GM12873 (cell line): ENCODE measurements around the gene PHLDB1.

Experiments
- TF ChIP-seq, protein P1 (sequence below): IDR thresholded peaks from 2 replicates; pipeline ENCODE4 v1.5.1; 2012; ENCODE audit warnings: low read depth, mild to moderate bottlenecking, moderate library complexity, low read length, control low read depth; ENCODE audit not compliant: insufficient read depth; ENCODE audit errors: missing control alignments

PHLDB1 gene

DNA sequence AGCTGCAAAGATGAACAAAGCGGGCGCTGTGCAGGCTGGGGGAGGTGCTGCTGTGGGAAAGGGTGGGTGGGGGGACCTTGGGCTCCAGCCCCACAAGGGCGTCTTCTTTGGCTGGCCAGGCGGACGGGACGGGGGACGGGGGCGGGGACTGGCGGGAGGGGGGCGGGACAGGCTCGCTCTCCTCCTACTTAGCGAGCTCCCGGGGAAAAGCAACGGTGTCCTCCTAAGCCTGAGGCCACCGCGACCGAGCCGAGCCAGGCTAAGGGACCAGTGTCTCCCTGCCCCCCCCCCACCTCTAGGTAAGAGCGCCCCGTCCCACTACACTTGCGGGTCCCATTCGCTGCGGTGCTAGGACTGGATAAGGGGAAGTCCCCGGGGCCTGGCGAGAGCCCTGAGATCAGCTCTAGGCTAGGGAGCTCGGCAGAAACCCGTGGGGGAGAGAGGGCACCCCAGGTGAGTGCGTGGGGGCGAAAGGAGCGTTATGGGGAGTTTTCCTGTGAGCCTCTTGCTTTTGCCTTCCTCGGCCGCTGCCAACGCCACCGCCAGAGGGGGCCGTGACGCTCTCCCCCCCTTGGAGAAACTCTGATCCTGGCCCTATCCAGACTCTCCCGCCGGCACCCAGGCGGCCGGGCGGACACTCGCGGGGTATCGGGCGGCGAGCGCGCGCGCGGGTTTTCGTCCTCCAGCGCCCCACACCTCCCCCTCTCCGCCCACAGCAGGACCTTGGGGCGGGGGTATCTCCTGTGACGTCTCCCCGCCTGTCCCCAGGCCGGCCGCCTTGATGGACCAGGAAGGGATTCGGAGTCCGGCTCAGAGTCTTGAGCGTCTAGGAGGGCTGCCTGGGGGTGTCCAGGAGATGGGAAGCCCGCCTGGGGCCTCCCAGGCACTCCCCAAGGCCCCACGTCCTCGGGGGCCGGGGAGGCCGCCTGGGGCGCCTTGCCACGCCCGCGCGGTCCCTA lies at the start of gene PHLDB1:
PHLDB1 (plus strand) TSS at position 215 of the 959 bp plus-strand sequence. CDS start 6,222 bp downstream, outside the sequence.
- TF ChIP-seq, protein P1, sequence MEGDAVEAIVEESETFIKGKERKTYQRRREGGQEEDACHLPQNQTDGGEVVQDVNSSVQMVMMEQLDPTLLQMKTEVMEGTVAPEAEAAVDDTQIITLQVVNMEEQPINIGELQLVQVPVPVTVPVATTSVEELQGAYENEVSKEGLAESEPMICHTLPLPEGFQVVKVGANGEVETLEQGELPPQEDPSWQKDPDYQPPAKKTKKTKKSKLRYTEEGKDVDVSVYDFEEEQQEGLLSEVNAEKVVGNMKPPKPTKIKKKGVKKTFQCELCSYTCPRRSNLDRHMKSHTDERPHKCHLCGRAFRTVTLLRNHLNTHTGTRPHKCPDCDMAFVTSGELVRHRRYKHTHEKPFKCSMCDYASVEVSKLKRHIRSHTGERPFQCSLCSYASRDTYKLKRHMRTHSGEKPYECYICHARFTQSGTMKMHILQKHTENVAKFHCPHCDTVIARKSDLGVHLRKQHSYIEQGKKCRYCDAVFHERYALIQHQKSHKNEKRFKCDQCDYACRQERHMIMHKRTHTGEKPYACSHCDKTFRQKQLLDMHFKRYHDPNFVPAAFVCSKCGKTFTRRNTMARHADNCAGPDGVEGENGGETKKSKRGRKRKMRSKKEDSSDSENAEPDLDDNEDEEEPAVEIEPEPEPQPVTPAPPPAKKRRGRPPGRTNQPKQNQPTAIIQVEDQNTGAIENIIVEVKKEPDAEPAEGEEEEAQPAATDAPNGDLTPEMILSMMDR, result peak; percentile 43

DNA sequence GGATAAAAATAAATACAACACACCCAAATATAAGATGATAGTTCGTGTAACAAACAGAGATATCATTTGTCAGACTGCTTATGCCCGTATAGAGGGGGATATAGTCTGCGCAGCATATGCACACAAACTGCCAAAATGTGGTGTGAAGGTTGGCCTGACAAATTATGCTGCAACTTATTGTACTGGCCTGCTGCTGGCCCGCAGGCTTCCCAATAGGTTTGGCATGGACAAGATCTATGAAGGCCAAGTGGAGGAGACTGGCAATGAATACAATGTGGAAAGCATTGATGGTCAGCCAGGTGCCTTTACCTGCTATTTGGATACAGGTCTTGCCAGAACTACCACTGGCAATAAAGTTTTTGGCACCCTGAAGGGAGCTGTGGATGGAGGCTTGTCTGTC lies 46.6 kb upstream of the PHLDB1 start:
- TF ChIP-seq, protein P1, result no peak

DNA sequence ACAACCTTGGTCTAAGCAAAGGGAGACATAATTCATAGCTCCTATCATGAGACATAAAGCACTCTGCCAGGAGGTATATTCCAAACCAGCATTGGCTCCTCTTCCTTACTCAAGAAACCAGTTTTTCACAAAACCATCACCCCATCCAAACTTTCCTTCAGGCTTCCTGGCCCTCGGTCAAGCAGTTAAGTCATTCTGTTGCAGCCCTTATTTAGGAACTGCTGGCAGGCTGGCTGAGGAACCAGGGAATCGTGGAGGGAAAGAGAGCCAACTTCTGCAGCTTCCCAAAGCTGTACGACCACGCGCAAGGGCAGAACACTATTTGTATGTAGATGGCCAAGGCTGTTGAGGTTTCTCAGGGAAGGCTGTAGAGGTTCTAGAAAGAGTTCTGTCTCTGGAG lies 42.4 kb upstream of the PHLDB1 start:
- TF ChIP-seq, protein P1, result no peak

DNA sequence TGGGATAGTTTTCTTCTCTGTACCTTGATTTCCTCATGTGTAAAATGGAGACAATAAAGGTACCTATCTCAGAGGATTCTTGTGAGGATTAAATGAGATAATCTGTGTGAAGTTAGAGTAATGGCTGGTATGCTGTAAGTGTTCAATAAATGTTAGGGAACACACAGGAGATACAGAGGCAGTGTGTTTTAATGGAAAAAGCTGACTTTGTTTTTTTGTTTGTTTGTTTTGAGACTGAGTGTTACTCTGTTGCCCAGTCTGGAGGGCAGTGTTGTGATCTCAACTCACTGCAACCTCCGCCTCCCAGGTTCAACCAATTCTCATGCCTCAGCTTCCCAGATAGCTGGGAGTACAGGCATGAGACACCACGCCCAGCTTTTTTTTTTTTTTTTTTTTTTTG lies 37.7 kb upstream of the PHLDB1 start:
- TF ChIP-seq, protein P1, result no peak

DNA sequence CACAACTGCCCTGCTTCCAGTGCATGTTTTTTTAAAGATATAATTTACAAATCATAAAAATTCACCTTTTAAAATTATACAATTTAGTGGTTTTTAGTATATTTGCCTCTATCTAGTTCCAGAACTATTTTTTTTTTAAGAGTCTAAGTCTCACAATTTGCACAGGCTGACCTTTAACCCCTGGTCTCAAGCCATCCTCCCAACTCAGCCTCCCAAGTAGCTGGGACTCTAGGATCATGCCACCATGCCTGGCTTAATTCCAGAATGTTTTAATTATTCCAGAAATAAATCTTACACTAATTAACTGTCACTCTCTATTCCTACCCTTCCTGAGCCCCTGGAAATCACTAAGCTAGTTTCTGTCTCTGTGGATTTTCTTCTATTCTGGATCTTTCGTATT lies 36.6 kb upstream of the PHLDB1 start:
- TF ChIP-seq, protein P1, result no peak

DNA sequence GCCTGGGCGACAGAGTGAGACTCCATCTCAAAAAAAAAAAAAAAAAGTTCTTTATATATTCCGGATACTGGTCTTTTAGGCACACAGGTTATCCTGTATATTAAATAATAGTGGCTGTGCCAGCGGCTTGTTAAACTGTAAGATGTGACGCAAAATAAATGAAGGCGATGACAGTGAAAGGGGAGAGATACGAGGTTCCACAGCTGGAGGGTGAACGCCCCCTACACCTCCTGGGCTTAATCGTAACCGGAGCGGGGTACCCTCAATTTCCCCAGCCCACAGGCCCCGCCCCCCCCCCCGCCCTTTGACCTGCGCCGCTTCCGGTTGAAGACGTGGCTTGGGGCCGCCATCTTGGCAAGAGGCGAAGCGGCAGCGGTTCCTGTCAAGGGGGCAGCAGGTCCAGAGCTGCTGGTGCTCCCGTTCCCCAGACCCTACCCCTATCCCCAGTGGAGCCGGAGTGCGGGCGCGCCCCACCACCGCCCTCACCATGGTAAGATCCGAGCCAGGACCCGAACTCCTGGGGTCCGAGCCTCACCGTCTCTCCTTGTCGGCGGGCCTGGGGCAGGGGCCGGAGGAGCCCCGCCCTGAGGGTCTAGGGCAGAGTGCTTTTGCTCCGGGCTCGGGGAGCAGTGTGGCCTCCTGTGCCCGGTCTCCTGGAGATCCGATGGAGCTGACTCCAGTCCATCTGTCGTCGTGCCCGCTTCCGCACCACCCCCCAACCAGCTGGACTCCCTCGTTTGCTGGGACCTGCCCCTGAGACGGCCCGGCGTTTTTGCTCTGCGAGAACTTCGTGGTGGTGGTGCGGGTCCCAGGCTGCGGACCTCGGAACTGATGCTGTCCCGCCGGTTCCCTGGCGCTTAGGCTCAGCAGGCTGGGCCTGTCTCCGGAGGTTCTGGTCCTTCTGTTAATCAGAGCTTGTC lies 35.1 kb upstream of the PHLDB1 start, which contains the start of gene ARCN1:
ARCN1 (plus strand) TSS at position 349 of the 920 bp plus-strand sequence; CDS start at position 488, 139 bp downstream.
- TF ChIP-seq, protein P1, result no peak
